ENCODE data around the gene MRPL2.

- no peak for TF ChIP-seq CTCF (conservative IDR thresholded peaks at IDR 0.05)
- TF ChIP-seq ZFX (IDR thresholded peaks at IDR 0.05) = no peak
Measured at GRCh38 chr6:43029120-43029519, 30.1 kb downstream of the MRPL2 start.
